CD4-positive, CD25-positive, alpha-beta regulatory T cell (primary cell): Measurements from ENCODE around the gene TNFSF10. TPM values are rescaled to one million over a fixed set of nuclear protein-coding genes. Genes with fewer than 3 reads are reported as not detected.

Experiments
- ATAC-seq, 2 donors: fragments of 150-1000 bp; cut with Tn5 transposase; one replicate each; pipeline ENCODE4 v1.10.0; 2021; ENCODE audit warnings: low read depth in 2 of 2, moderate number of reproducible peaks in 2 of 2, moderate library complexity in 1 of 2
- DNase-seq, 3 donors: peaks; one replicate each; pipeline versions ENCODE4 v3.0.0 to v3.0.0-alpha.2; 2012 to 2022; ENCODE audit warnings: mixed read lengths in 1 of 3
- H3K27ac ChIP-seq: one replicate; pipeline ENCODE4 v1.7.0; 2013; ENCODE audit warnings: mild to moderate bottlenecking, low read length; ENCODE audit not compliant: insufficient read depth, poor library complexity, severe bottlenecking
- H3K27me3 ChIP-seq: one replicate; pipeline ENCODE4 v1.7.0; 2013; ENCODE audit warnings: low read length; ENCODE audit not compliant: control insufficient read depth, insufficient read depth
- H3K36me3 ChIP-seq: one replicate; pipeline ENCODE4 v1.7.0; 2013; ENCODE audit warnings: mild to moderate bottlenecking, low read length, moderate library complexity; ENCODE audit not compliant: control insufficient read depth, insufficient read depth
- H3K4me1 ChIP-seq: 2 replicates; pipeline ENCODE4 v1.7.0; 2013; ENCODE audit warnings: mild to moderate bottlenecking, low read length; ENCODE audit not compliant: insufficient read depth, control insufficient read depth, poor library complexity, severe bottlenecking
- H3K4me3 ChIP-seq: one replicate; pipeline ENCODE4 v1.7.0; 2013; ENCODE audit warnings: low read depth, mild to moderate bottlenecking, low read length, moderate library complexity
- H3K9me3 ChIP-seq, 2 experiments: 1 replicate in 1 of 2; 2 replicates in 1 of 2; pipeline ENCODE4 v1.7.0; 2013; ENCODE audit warnings: low read length in 2 of 2, mild to moderate bottlenecking in 1 of 2, moderate library complexity in 1 of 2; ENCODE audit not compliant: control insufficient read depth in 2 of 2
- H3K27ac Mint-ChIP-seq, 3 donors: one replicate each; pipeline ENCODE4 v1.8.0; 2020 to 2022; ENCODE audit warnings: mild to moderate bottlenecking in 3 of 3, mixed read lengths in 3 of 3, moderate library complexity in 2 of 3
- H3K27me3 Mint-ChIP-seq: one replicate; pipeline ENCODE4 v1.8.0; 2022; ENCODE audit warnings: mild to moderate bottlenecking, mixed read lengths
- H3K36me3 Mint-ChIP-seq: one replicate; pipeline ENCODE4 v1.8.0; 2020; ENCODE audit warnings: mixed read lengths
- H3K4me1 Mint-ChIP-seq, 4 donors: one replicate each; pipeline ENCODE4 v1.8.0; 2020 to 2022; ENCODE audit warnings: mixed read lengths in 4 of 4, mild to moderate bottlenecking in 1 of 4
- H3K4me3 Mint-ChIP-seq, 4 donors: one replicate each; pipeline ENCODE4 v1.8.0; 2020 to 2022; ENCODE audit warnings: mild to moderate bottlenecking in 4 of 4, mixed read lengths in 4 of 4, moderate library complexity in 3 of 4
- H3K9me3 Mint-ChIP-seq, 7 donors: one replicate each; pipeline ENCODE4 v1.8.0; 2020 to 2022; ENCODE audit warnings: mixed read lengths in 7 of 7, mild to moderate bottlenecking in 3 of 7, moderate library complexity in 2 of 7
- polyA plus RNA-seq, 4 donors: library from polyadenylated mRNA; unstranded; fragments of 300-500 nt; fragmentation: Illumina TruSeq; gene quantifications; one replicate each; pipeline ENCODE4 v1.2.3, GENCODE V29; 2021
- total RNA-seq: library from RNA; stranded (reverse); gene quantifications from one replicate; pipeline ENCODE4 v1.2.3, GENCODE V29; 2022

Gene TNFSF10
- total and polyA plus RNA-seq, 5 donors from 2014 or later, result 29.1 to 93.4 (median 58.0) TPM

DNA sequence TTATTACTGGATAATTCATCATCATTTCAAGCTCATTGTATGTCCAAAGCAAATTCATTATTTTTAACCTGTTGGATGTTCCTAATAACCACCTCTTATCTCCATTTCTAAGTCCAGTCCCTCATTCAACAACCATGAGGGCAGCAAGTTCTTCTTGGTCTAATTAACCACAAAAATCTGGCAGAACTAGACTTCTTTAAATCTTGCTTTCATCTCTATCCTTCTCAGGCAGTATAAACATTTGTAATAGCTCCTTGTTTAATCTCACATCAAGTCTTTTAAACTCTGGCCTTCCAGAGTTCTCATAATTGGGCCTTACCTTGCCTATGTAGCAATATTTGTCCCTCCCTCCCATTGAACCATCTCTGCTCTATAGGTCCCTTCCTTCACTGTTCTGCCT lies 57.9 kb downstream of the TNFSF10 start:
- ATAC-seq (no peak), DNase-seq (no peak)
- H3K27ac ChIP-seq, result no peak overlapping the region
- Mint-ChIP-seq H3K36me3 (no peaks in the 10 kb centered on the region), H3K27me3 (peaks cover 37% of the 10 kb centered on the region), H3K27ac (no peak overlapping the region), H3K4me3 (no peak overlapping the region), H3K9me3 (peaks cover 0 to 5% (median 0%) of the 10 kb centered on the region in 7 donors), H3K4me1 (peaks cover 0 to 5% (median 0%) of the 10 kb centered on the region in 4 donors)
- no peak overlapping the region for H3K4me3 ChIP-seq
- no peaks in the 10 kb centered on the region for H3K36me3 ChIP-seq
- peaks cover 11% of the 10 kb centered on the region for H3K27me3 ChIP-seq
- no peaks in the 10 kb centered on the region for H3K4me1 ChIP-seq
- H3K9me3 ChIP-seq, result no peaks in the 10 kb centered on the region

DNA sequence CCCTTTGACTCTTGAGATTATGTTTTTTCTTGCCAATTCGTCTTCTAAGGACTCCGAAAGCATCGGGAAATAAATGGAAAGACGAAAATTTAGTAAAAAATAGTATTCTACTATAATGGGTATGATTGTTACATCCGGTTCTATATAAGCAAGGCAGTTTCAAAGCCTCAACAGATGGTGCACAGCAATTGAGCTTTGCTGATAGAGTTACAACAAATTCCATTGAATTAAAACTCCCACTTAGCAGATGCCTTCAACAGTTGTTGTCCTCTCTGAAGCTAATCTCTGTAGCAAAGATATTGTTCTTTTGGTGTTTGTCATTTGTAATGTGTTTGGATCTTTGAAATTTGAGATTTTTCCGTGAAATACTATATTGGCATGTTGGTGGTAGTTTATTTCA lies 58.9 kb downstream of the TNFSF10 start:
- Mint-ChIP-seq H3K27ac (peak overlapping the region in 1 of 3 donors; percentile 34), H3K4me1 (peaks cover 0 to 5% (median 0%) of the 10 kb centered on the region in 4 donors), H3K36me3 (no peaks in the 10 kb centered on the region), H3K4me3 (no peak overlapping the region), H3K27me3 (peaks cover 37% of the 10 kb centered on the region), H3K9me3 (peaks cover 0 to 5% (median 0%) of the 10 kb centered on the region in 7 donors)
- Histone ChIP-seq H3K27ac (no peak overlapping the region), H3K9me3 (no peaks in the 10 kb centered on the region), H3K4me3 (no peak overlapping the region), H3K36me3 (no peaks in the 10 kb centered on the region), H3K27me3 (peaks cover 11% of the 10 kb centered on the region), H3K4me1 (no peaks in the 10 kb centered on the region)
- ATAC-seq (no peak), DNase-seq (no peak)

DNA sequence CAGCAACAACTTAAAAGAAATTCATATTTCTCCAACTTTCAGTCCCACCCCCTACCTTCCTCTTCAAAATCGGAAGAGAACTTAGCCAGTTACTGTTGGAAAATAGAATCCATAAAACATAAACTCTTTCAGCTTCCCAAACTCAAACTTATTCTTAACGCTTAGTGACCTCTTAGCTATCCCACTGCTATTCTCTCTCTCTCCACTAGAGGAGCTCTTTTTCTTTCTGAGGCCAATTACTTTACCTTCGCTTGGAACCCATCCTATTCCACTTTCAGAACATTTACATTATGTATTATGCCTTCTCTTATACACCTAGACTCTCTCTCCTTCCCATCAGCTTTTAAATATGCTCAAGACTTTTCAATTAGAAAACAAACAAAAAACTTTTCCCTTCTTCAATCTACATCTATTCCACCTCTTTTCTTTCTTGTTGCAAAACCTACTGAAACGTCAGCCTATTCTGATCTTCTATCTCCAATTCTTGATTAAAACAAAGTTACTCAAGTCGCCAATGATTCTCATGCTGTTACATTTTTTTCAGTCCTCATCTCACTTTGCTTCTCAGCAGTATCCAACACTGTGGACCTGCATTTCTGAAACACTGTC lies 61.6 kb downstream of the TNFSF10 start:
- Mint-ChIP-seq H3K27ac (no peak overlapping the region), H3K27me3 (peaks cover 33% of the 10 kb centered on the region), H3K4me3 (no peak overlapping the region), H3K9me3 (peaks cover 0 to under 1% (median 0%) of the 10 kb centered on the region in 7 donors), H3K36me3 (no peaks in the 10 kb centered on the region), H3K4me1 (peaks cover 0 to 5% (median 0%) of the 10 kb centered on the region in 4 donors)
- Histone ChIP-seq H3K27me3 (peaks cover 9% of the 10 kb centered on the region), H3K36me3 (no peaks in the 10 kb centered on the region), H3K4me3 (no peak overlapping the region), H3K4me1 (no peaks in the 10 kb centered on the region), H3K9me3 (no peaks in the 10 kb centered on the region), H3K27ac (no peak overlapping the region)
- DNase-seq, result peak in 2 of 3 donors; percentile 18 to 52
- ATAC-seq, result peak; percentile 50 to 53

DNA sequence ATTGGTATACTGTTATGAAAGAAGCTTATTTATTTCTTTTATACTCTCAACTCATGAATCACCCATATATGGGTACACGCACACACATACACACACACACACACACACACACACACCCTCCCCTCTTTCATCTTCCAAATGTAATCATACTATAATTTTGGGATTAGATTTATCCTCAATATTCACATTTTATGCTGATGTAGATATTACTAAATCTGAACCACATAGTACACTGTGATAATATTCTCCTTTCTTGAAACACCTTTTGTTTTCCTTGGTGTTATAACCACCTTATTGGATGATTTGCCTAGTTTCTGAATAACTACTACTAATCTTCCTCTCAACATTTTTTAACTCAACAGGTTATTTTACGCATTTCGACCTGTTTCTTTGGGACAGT lies 66.8 kb downstream of the TNFSF10 start:
- Histone ChIP-seq H3K27ac (no peak overlapping the region), H3K27me3 (peaks cover 33% of the 10 kb centered on the region), H3K4me1 (no peaks in the 10 kb centered on the region), H3K36me3 (no peaks in the 10 kb centered on the region), H3K4me3 (no peak overlapping the region), H3K9me3 (no peaks in the 10 kb centered on the region)
- H3K27ac Mint-ChIP-seq, result no peak overlapping the region
- no peaks in the 10 kb centered on the region for H3K9me3 Mint-ChIP-seq
- H3K4me1 Mint-ChIP-seq, result no peaks in the 10 kb centered on the region
- DNase-seq (no peak), ATAC-seq (no peak)
- peaks cover 42% of the 10 kb centered on the region for H3K27me3 Mint-ChIP-seq
- no peaks in the 10 kb centered on the region for H3K36me3 Mint-ChIP-seq
- H3K4me3 Mint-ChIP-seq, result no peak overlapping the region

Other genes starting within 250 kb of the TNFSF10 start
- not detected for gene GHSR, start 75.0 kb downstream of the TNFSF10 start, total RNA-seq
- not detected for gene GHSR, start 75.0 kb downstream of the TNFSF10 start, polyA plus RNA-seq
- gene NCEH1, start 187.6 kb upstream of the TNFSF10 start, total RNA-seq, result 2.1 TPM
- gene NCEH1, start 187.6 kb upstream of the TNFSF10 start, polyA plus RNA-seq, result under 1 TPM; 0.43 to 0.95 (median 0.59) TPM
- gene ECT2, start 227.3 kb upstream of the TNFSF10 start, total RNA-seq, result 2.7 TPM
- gene ECT2, start 227.3 kb upstream of the TNFSF10 start, polyA plus RNA-seq, result 1 to 10 TPM; 1.1 to 2.9 (median 1.9) TPM